Activated CD4-positive, alpha-beta T cell treated with anti-CD3 and anti-CD28 coated beads, Interleukin-2, amount 10 ng/mL, durations not matched to agents 7 days and 5 days (primary cell): ENCODE data around the gene NLRP1. TPM values are rescaled to one million over a fixed set of nuclear protein-coding genes. Genes with fewer than 3 reads are reported as not detected.

Experiments
- CTCF ChIA-PET: fragments of 350-600 bp; sonication (Branson Sonifier 250); formaldehyde crosslinking; loops from one replicate; lab custom pipeline; 2021; ENCODE audit warnings: antibody characterized with exemption; lab: Charles Lee
- POLR2A ChIA-PET: fragments of 350-600 bp; sonication (Branson Sonifier 250); formaldehyde crosslinking; loops from one replicate; lab custom pipeline; 2021; ENCODE audit warnings: antibody characterized with exemption; lab: Charles Lee
- DNase-seq: peaks from one replicate; pipeline ENCODE4 v3.0.0-alpha.2; 2020
- H3K27ac Mint-ChIP-seq: one replicate; pipeline ENCODE4 v1.8.0; 2021; ENCODE audit warnings: mild to moderate bottlenecking, moderate library complexity, mixed read lengths
- H3K27me3 Mint-ChIP-seq: one replicate; pipeline ENCODE4 v1.8.0; 2021; ENCODE audit warnings: mixed read lengths
- H3K36me3 Mint-ChIP-seq: one replicate; pipeline ENCODE4 v1.8.0; 2021; ENCODE audit warnings: low read depth, mixed read lengths
- H3K4me1 Mint-ChIP-seq: one replicate; pipeline ENCODE4 v1.8.0; 2021; ENCODE audit warnings: mixed read lengths
- H3K4me3 Mint-ChIP-seq: one replicate; pipeline ENCODE4 v1.8.0; 2021; ENCODE audit warnings: mild to moderate bottlenecking, moderate library complexity, mixed read lengths
- H3K9me3 Mint-ChIP-seq: one replicate; pipeline ENCODE4 v1.8.0; 2021; ENCODE audit warnings: mixed read lengths
- total RNA-seq, 2 experiments: library from RNA; stranded (reverse); gene quantifications; one replicate each; pipeline ENCODE4 v1.2.3, GENCODE V29; 2021

The NLRP1 gene
- total RNA-seq, 2 experiments from 2014 or later = 81.3 to 82.5 TPM

- no peak for DNase-seq
- peak overlapping the region; percentile 46 for H3K27ac Mint-ChIP-seq
- H3K36me3 Mint-ChIP-seq = peaks cover 29% of the 10 kb centered on the region
- H3K9me3 Mint-ChIP-seq = no peaks in the 10 kb centered on the region
- H3K4me3 Mint-ChIP-seq = peak overlapping the region; percentile 82
- peaks cover 18% of the 10 kb centered on the region for H3K4me1 Mint-ChIP-seq
- no peaks in the 10 kb centered on the region for H3K27me3 Mint-ChIP-seq
- POLR2A ChIA-PET = interaction anchor here (1.4 kb wide), 1 partner anchor 14 kb away, joined by 3 read pairs; the partner anchor contains the start of genes DERL2 and MIS12
- CTCF ChIA-PET = no interaction called here
These were observed 84.1 kb downstream of the NLRP1 start for GRCh38 chr17:5500247-5500588.

GRCh38 chr17:5499476-5500231, 84.7 kb downstream of the NLRP1 start:
- Mint-ChIP-seq H3K36me3 (peaks cover 29% of the 10 kb centered on the region), H3K27ac (no peak overlapping the region), H3K27me3 (no peaks in the 10 kb centered on the region), H3K4me1 (peaks cover 18% of the 10 kb centered on the region), H3K9me3 (no peaks in the 10 kb centered on the region), H3K4me3 (peak overlapping the region; percentile 82)
- ChIA-PET CTCF (no interaction called here), POLR2A (no interaction called here)
- no peak for DNase-seq

- Mint-ChIP-seq H3K9me3 (peaks cover 7% of the 10 kb centered on the region), H3K36me3 (peaks cover 39% of the 10 kb centered on the region), H3K27me3 (no peaks in the 10 kb centered on the region), H3K4me1 (peaks cover 11% of the 10 kb centered on the region), H3K4me3 (no peak overlapping the region), H3K27ac (no peak overlapping the region)
- ChIA-PET CTCF (no interaction called here), POLR2A (no interaction called here)
- no peak for DNase-seq
These were observed 91.3 kb downstream of the NLRP1 start for GRCh38 chr17:5492970-5493369.

GRCh38 chr17:5488752-5489151, 95.6 kb downstream of the NLRP1 start:
- Mint-ChIP-seq H3K27me3 (no peaks in the 10 kb centered on the region), H3K27ac (no peak overlapping the region), H3K4me3 (no peak overlapping the region), H3K36me3 (peaks cover 62% of the 10 kb centered on the region), H3K9me3 (peaks cover 7% of the 10 kb centered on the region), H3K4me1 (peaks cover 40% of the 10 kb centered on the region)
- CTCF ChIA-PET = no interaction called here
- POLR2A ChIA-PET = no interaction called here
- no peak for DNase-seq

- Mint-ChIP-seq H3K27ac (peak within 1 kb of the TSS; percentile 99), H3K4me1 (peaks cover 45% of the 10 kb centered on the region), H3K36me3 (peaks cover 70% of the 10 kb centered on the region), H3K9me3 (no peaks in the 10 kb centered on the region), H3K27me3 (no peaks in the 10 kb centered on the region), H3K4me3 (peak within 1 kb of the TSS; percentile 88)
- peak; percentile 99 for DNase-seq
- ChIA-PET CTCF (interaction anchor here (1.4 to 3.9 kb wide), 4 partner anchors 13 to 48 kb away, joined by 5 to 13 read pairs (median 8); partner anchors contain the start of genes C1QBP and DHX33), POLR2A (interaction anchor here (0.9 to 1.1 kb wide), 3 partner anchors 15 to 48 kb away, joined by 3 to 4 read pairs (median 3); partner anchors contain the start of genes C1QBP and DHX33)
These were observed 97.8 kb downstream of the NLRP1 start, which contains the start of gene MIS12 for GRCh38 chr17:5486206-5487124. TSS of gene MIS12 (plus strand) at chr17:5486566. CDS start at chr17:5488863, 2,297 bp downstream.

- DNase-seq = no peak
- POLR2A ChIA-PET = interaction anchor here (0.9 to 1.1 kb wide), 3 partner anchors 16 to 47 kb away, joined by 3 to 4 read pairs (median 3); partner anchors contain the start of genes C1QBP and DHX33
- Mint-ChIP-seq H3K4me1 (peaks cover 50% of the 10 kb centered on the region), H3K27ac (peak within 1 kb of the TSS; percentile 99), H3K9me3 (no peaks in the 10 kb centered on the region), H3K4me3 (peak within 1 kb of the TSS; percentile 88), H3K36me3 (peaks cover 73% of the 10 kb centered on the region), H3K27me3 (no peaks in the 10 kb centered on the region)
- CTCF ChIA-PET = interaction anchor here (0.6 to 3.9 kb wide), 7 partner anchors 9 to 957 kb away, joined by 3 to 13 read pairs (median 5); partner anchors contain the start of genes C1QBP, DHX33 and ZNF594
These were observed 98.8 kb downstream of the NLRP1 start, which contains the start of gene DERL2 for GRCh38 chr17:5485270-5486205. TSS of gene DERL2 (minus strand) at chr17:5486178. CDS start at chr17:5486161, 17 bp downstream.

- Mint-ChIP-seq H3K27me3 (no peaks in the 10 kb centered on the region), H3K4me1 (peaks cover 33% of the 10 kb centered on the region), H3K9me3 (no peaks in the 10 kb centered on the region), H3K36me3 (peaks cover 72% of the 10 kb centered on the region), H3K4me3 (no peak overlapping the region), H3K27ac (no peak overlapping the region)
- ChIA-PET POLR2A (no interaction called here), CTCF (interaction anchor here (1.5 kb wide), 1 partner anchor 10 kb away, joined by 4 read pairs; no protein-coding TSS in a partner anchor)
- DNase-seq = no peak
These were observed 102.9 kb downstream of the NLRP1 start for GRCh38 chr17:5481451-5481850.

GRCh38 chr17:5480962-5481361, 103.3 kb downstream of the NLRP1 start:
- Mint-ChIP-seq H3K4me3 (no peak overlapping the region), H3K27me3 (no peaks in the 10 kb centered on the region), H3K36me3 (peaks cover 72% of the 10 kb centered on the region), H3K9me3 (no peaks in the 10 kb centered on the region), H3K27ac (no peak overlapping the region), H3K4me1 (peaks cover 33% of the 10 kb centered on the region)
- POLR2A ChIA-PET = no interaction called here
- CTCF ChIA-PET = interaction anchor here (0.8 to 1.6 kb wide), 3 partner anchors 14 to 42 kb away, joined by 3 to 4 read pairs (median 3); partner anchors contain the start of gene C1QBP
- DNase-seq = no peak

- DNase-seq = no peak
- Mint-ChIP-seq H3K4me3 (no peak overlapping the region), H3K9me3 (no peaks in the 10 kb centered on the region), H3K36me3 (peaks cover 76% of the 10 kb centered on the region), H3K27me3 (no peaks in the 10 kb centered on the region), H3K4me1 (peaks cover 17% of the 10 kb centered on the region), H3K27ac (no peak overlapping the region)
- ChIA-PET CTCF (interaction anchor here (2.6 kb wide), 1 partner anchor 15 kb away, joined by 7 read pairs; no protein-coding TSS in a partner anchor), POLR2A (no interaction called here)
These were observed 105.3 kb downstream of the NLRP1 start for GRCh38 chr17:5478992-5479391.

GRCh38 chr17:5473906-5474305, 110.4 kb downstream of the NLRP1 start:
- Mint-ChIP-seq H3K27me3 (no peaks in the 10 kb centered on the region), H3K36me3 (peaks cover 51% of the 10 kb centered on the region), H3K4me1 (peaks cover 13% of the 10 kb centered on the region), H3K4me3 (no peak overlapping the region), H3K9me3 (no peaks in the 10 kb centered on the region), H3K27ac (no peak overlapping the region)
- POLR2A ChIA-PET = no interaction called here
- CTCF ChIA-PET = interaction anchor here (1.0 to 2.2 kb wide), 2 partner anchors 10 to 12 kb away, joined by 3 to 6 read pairs; partner anchors contain the start of genes DERL2 and MIS12
- DNase-seq = no peak

- POLR2A ChIA-PET = no interaction called here
- CTCF ChIA-PET = no interaction called here
- peaks cover 18% of the 10 kb centered on the region for H3K4me1 Mint-ChIP-seq
- DNase-seq = no peak
- peaks cover 38% of the 10 kb centered on the region for H3K36me3 Mint-ChIP-seq
- H3K9me3 Mint-ChIP-seq = no peaks in the 10 kb centered on the region
- no peak overlapping the region for H3K27ac Mint-ChIP-seq
- no peaks in the 10 kb centered on the region for H3K27me3 Mint-ChIP-seq
- no peak overlapping the region for H3K4me3 Mint-ChIP-seq
These were observed 111.8 kb downstream of the NLRP1 start for GRCh38 chr17:5472511-5472910.
